Activated CD4-positive, alpha-beta T cell treated with anti-CD3 and anti-CD28 coated beads for 24 hours (primary cell): Measurements from ENCODE around the gene XYLT1.
"Not testable (repeated sequence)": the region's sequence is repeated elsewhere in the genome, so short reads cannot be mapped to it uniquely, and the experiment has no call there.

ENCODE experiments used
- DNase-seq, 2 donors: peaks; one replicate each; pipeline ENCODE4 v3.0.0-alpha.2; 2020; ENCODE audit warnings: low read depth in 2 of 2

The XYLT1 gene

DNA sequence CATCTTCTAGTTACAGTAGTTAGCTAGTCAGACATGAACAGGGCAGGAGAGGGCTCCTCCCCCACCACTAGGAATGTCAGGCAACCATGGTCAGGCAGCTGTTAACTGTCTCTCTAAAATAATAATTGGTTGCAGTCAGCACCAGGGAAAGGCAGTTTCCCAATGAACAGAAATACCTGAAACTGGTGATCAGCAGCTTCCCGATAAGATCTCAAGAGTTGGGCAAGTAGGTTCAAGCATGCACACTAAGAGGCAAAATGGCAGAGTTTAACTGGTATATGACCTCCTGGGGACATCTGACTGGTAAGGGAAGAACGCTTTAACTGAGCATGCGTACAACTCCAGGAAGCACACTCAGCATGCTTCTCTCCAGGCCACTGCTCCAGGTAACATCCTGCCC is 12.6 kb upstream of the XYLT1 start:
- no peak for DNase-seq

GRCh38 chr16:17482341-17482740 is 11.6 kb upstream of the XYLT1 start:
- not testable (repeated sequence) for DNase-seq

DNA sequence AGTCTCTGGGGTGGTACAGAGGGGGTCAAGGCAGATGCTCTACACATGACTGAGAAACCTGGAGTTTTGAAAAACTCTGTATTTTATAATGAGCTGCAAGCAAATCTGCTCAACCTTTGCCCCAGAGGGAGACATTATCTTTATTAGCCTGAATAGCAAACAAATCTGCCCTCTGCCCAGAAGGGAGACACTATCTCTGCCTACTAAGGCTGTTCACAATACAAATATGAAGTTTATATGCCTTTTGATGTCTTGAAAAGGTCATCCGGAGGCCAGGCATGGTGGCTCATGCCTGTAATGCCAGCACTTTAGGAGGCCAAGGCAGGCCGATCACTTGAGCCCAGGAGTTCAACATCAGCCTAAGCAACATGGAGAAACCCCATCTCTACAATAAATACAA is 11.0 kb upstream of the XYLT1 start:
- no peak for DNase-seq

DNA sequence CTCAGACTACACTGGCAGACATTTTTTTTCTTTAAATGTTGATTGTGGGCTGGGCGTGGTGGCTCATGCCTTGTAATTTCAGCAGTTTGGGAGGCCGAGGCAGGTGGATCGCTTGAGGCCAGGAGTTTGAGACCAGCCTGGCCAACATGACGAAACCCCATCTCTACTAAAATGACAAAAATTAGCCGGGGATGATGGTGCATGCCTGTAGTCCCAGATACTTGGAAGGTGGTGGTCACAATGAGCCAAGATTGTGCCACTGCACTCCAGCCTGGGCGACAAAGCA is 6.4 kb upstream of the XYLT1 start:
- DNase-seq: not testable (repeated sequence)

DNA sequence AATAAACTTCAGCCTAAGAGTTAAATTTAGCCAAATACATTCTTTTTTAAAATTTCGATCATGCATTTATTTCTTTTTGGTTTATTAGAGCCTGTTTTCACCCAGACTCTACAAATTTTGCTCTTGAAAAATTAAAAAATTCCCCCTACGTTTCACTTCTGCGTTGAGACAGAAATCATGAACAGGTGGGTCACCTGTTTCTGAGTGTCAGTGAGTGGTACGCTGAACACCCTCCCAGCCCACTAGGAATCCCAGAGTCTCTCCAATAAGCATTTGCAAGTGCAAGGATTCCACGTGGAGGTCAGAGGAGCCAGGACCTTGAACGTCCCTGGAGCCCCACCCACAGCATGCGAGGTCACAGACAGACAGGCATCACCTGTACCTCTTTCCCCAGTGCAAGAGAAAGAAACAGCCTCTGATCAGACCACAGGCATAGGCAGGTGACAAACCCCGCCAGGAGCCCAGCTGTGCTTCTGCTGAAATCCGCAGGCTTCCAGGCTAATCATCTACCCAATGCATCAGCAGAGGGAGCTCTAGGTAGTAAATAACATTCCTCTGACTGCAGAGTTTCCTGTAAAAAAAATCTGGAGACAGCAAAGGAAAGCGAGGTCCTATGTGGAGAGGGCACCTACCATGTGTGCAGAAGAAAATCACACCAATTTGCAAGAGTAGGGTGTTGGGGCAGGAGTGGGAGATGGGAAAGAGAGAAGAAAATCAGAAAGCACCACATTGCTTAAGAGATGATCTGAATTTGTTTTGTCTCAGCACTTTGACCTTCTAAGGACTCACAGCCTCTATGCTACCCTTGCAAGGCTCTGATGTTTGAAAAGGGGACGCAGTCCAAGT is 5.9 kb upstream of the XYLT1 start:
- no peak for DNase-seq

GRCh38 chr16:17475104-17475503 is 4.3 kb upstream of the XYLT1 start:
- DNase-seq: no peak

GRCh38 chr16:17474572-17474971 is 3.8 kb upstream of the XYLT1 start:
- DNase-seq: no peak

DNA sequence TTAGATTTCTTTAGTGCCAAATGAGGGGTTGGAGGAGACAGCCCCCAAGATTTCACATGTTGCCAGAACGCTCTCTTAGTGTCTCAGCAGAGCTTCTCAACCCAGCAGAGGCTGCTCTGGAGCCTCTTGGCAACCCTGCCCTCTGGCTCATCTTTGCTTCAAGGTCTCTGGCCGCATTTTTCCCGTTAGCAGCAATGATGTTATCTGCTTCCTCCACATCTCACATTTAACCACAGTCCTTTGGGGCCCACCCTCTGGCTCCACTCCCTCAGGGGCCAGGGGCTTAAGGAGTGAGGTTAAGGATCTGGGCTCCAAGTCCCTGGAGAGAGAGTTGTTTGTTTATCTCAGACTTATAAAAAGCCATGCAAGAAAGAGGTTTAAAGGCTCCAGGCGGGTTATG is 3.3 kb upstream of the XYLT1 start:
- no peak for DNase-seq

GRCh38 chr16:17471719-17472461 is 1.1 kb upstream of the XYLT1 start:
- DNase-seq: no peak

GRCh38 chr16:17470182-17470907 is 415 bp downstream of the XYLT1 start:
- no peak for DNase-seq

DNA sequence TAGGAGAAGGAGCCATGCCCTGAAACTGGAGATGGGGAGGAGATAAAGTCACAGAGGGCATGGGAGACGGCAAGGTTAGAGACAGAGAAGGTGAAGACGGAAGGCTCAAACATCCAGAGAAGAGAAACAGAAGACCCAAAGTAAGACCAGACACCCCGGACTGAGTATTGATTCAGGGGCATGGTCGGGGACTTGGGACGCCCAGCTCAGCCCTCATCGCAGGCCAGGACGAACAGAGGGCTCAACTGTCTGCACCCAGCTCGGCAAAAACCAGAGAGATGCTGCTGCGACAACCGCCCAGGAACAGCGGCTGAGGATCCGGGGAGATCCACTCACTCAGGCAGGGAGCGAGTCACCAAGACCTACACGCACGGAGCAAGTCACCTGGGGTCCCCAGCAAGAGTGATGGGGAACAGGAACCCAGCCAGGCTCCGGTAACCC is 999 bp downstream of the XYLT1 start:
- no peak for DNase-seq

DNA sequence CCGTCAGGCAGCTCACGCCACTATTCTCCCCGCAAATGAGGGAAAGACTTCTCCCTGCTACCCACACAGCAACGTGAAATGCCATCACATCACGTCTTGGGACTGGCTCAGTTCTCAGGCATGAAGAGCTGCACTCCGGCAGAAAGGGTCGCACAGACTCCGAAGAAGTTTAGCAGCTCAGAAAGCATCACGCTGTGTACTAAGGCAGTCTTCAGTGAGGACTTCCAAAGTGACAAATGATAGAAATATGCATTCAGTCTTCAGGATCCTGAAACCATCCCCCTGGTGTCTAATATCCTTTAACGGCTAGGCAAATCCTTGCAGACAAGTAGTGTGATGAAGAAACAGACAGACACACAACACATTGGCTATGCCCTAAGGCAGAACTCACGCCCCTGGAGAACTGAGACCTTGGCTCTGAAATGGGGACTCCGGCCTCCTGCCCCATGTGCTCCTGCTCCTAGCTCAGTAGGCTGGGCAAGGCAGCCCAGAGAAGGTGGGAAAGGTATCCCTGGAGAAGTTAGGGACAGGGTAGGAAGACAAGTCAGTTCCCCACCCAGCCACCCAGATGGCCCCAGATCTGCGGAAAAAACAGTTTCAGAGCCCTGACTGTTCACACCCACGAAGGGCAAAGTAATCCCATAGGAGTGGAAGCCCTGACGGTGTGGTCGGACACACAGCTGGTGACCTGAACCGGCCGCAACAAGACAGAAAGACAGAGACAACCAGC is 1.6 kb downstream of the XYLT1 start:
- DNase-seq: no peak

- DNase-seq: no peak
These were observed 2.1 kb downstream of the XYLT1 start for GRCh38 chr16:17468611-17469010.

- no peak for DNase-seq
These were observed 2.7 kb downstream of the XYLT1 start for GRCh38 chr16:17467923-17468540.

DNA sequence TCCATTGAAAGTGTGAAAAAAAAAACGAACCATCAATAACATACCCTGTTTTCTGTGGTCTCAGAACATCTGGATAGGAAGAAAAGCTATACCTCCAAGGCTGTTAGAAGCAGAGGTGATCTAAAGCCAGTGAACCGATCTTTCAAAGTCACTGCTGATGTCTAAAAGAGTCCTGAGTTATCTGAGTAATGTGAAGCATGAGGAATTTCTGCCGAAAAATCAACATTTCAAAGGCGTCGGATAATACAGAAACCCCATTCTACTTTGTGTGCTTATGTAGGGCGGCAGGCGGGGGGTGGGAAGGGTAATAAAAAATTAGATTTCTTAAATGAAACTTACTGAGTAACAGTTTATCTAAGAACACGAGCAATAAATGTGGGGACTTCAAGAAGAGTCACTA is 3.9 kb downstream of the XYLT1 start:
- DNase-seq: no peak

- DNase-seq: no peak
These were observed 5.3 kb downstream of the XYLT1 start for GRCh38 chr16:17465460-17465859.

GRCh38 chr16:17463335-17463734 is 7.4 kb downstream of the XYLT1 start:
- DNase-seq: no peak

DNA sequence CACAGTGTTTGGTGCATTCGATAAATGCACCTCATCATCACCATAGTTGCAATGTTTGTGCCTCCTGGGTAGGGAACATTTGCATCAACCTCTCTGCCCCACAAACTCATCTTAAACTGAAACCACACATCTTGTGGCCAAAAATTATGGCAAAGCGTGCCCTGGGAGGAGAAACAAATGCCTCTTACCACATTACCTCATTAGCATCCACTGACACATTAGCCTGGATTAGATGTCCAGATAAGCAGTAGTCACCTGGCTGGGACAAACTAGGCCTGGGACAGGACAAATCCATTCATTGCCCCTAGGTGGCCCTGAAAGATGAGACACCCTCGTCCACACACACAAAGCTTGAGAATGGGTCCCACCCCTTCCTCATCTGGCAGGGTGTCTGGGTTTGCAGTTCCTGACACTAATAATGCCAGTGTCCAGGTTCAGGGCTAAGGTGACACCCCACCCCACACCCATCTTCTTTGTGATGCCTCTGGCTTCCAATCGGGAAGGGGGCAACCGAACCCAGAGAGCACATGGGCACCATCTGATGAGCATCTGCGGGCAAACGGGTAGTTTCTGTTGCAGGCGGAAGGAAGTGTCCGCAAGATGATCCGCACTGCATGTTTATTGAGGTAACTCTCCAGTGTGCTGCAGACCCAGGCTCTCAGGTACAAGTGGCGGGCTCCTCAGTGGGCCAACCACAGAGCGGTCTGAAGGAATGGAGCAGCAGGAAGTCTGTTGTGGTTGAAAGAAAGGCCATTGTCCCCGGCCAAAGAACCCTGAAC is 8.6 kb downstream of the XYLT1 start:
- DNase-seq: no peak

DNA sequence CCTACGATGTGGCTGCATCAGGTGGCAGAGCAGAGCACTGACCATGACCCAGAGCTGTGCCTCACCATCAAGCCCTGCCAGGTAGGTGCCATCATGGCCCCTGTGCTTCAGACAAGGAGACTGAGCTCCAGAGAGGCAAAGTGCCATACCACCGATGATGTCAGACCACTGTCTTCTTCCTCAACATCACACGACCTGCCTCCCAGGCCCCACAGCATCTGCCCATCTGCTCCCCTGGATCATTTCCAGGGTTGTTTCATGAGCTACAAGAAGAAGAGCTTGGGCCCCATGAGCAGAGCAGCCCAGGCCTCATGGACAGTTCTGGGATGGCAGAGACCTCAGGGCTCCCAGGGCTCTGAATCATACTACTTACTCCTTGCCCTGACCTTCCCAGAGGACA is 9.9 kb downstream of the XYLT1 start:
- DNase-seq: no peak

DNA sequence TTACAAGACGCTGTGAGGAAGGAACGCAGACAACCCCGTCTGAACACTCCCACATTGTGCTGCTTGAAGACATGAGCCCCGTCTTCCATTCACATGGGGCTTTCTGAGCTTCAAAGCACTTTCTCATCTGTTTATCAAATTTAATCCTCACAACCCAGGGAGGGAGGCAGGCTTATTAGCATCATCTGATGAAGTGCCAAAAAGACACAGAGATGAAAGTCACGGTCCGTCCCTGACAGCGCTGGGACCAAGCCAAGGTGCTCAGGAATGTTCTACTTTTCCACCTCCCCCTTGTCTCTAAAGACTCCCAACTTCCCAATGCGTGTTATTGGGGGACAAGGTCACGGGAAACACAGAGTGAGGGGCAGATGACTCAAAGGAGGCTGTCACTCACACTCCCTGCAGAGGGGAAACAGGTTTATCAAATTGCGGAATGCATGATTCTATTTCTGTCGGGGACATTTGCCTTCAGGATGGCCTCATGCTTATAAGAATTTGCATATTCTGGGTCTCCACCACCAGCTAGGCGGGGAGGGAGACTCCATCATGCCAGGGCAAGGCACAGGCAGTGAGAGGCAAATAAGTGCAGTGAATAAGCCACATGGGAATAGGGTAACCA is 10.7 kb downstream of the XYLT1 start:
- no peak for DNase-seq
